Thyroid gland (tissue), 4 donors: ENCODE data around the gene FAM43A.

Experiments
- POLR2A ChIP-seq, 2 donors: fragments of 450-650 bp; IDR thresholded peaks; one replicate each; pipeline ENCODE4 v1.6.1; 2017; ENCODE audit warnings: antibody characterized with exemption in 2 of 2, mild to moderate bottlenecking in 2 of 2, moderate library complexity in 1 of 2
- TF ChIP-seq, protein P1 (sequence below), 6 experiments: fragments of 200-600 bp in 3 of 6; fragments of 450-650 bp in 3 of 6; sonication (generic) in 3 of 6; IDR thresholded peaks; one replicate each; pipeline ENCODE4 v1.5.1; 2016 to 2019; ENCODE audit warnings: antibody characterized with exemption in 6 of 6, mild to moderate bottlenecking in 2 of 6, inconsistent platforms in 1 of 6, moderate library complexity in 1 of 6

DNA sequence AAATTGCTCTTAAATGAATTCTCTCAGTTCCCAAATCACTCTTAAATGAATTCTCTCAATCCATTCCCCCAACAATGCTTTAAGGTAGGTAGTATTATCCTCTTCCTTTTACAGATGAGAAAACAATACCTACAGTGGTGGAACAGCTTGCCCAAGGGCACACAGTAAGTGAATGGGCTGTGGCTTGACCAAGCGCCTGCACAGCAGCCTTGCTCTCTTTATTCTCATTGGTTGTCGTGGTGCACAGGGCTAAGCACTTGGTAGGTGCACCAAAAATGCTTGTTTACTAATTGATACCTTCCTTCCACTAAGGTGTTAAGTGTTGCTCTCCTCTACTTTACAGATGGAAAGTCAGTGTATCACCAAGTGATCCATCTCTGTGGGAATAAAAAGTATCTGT lies 43.3 kb downstream of the FAM43A start:
- no peak for TF ChIP-seq POLR2A (IDR thresholded peaks at IDR 0.05)
- TF ChIP-seq, protein P1, sequence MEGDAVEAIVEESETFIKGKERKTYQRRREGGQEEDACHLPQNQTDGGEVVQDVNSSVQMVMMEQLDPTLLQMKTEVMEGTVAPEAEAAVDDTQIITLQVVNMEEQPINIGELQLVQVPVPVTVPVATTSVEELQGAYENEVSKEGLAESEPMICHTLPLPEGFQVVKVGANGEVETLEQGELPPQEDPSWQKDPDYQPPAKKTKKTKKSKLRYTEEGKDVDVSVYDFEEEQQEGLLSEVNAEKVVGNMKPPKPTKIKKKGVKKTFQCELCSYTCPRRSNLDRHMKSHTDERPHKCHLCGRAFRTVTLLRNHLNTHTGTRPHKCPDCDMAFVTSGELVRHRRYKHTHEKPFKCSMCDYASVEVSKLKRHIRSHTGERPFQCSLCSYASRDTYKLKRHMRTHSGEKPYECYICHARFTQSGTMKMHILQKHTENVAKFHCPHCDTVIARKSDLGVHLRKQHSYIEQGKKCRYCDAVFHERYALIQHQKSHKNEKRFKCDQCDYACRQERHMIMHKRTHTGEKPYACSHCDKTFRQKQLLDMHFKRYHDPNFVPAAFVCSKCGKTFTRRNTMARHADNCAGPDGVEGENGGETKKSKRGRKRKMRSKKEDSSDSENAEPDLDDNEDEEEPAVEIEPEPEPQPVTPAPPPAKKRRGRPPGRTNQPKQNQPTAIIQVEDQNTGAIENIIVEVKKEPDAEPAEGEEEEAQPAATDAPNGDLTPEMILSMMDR (IDR thresholded peaks at IDR 0.05), result no peak
